Keratinocyte (primary cell): ENCODE results near the gene KCNH8. TPM values are rescaled to one million over a fixed set of nuclear protein-coding genes. Genes with fewer than 3 reads are reported as not detected.

ENCODE experiments used
- DNase-seq: peaks from one replicate; pipeline ENCODE4 v3.0.0-alpha.2; 2011; ENCODE audit warnings: low read depth, missing footprints, low spot score
- FAIRE-seq: peaks from 2 replicates; lab custom pipeline; 2011; peaks lifted over from hg19 to GRCh38; lab: Jason Lieb, UNC
- H2AFZ ChIP-seq: 2 replicates; pipeline ENCODE4 v1.6.0; 2012; ENCODE audit warnings: low read length, control low read depth, inconsistent platforms; ENCODE audit not compliant: control insufficient read depth
- H3K27ac ChIP-seq: 2 replicates; pipeline ENCODE4 v1.5.1; 2011; ENCODE audit warnings: low read length; ENCODE audit not compliant: control insufficient read depth, insufficient read depth
- H3K27me3 ChIP-seq: 3 replicates; pipeline ENCODE4 v1.6.0; 2011; ENCODE audit warnings: low read length; ENCODE audit not compliant: control insufficient read depth, insufficient read depth; ENCODE audit errors: extremely low read depth
- H3K36me3 ChIP-seq, 2 experiments: 2 replicates in 1 of 2; 3 replicates in 1 of 2; pipeline ENCODE4 v1.5.1; 2011; ENCODE audit warnings: low read length in 2 of 2, mild to moderate bottlenecking in 1 of 2; ENCODE audit not compliant: control insufficient read depth in 2 of 2, insufficient read depth in 2 of 2; ENCODE audit errors: extremely low read depth in 1 of 2
- H3K4me1 ChIP-seq: 3 replicates; pipeline ENCODE4 v1.5.1; 2011; ENCODE audit warnings: low read length; ENCODE audit not compliant: control insufficient read depth, insufficient read depth; ENCODE audit errors: extremely low read depth
- H3K4me2 ChIP-seq: 3 replicates; pipeline ENCODE4 v1.6.0; 2011; ENCODE audit warnings: low read depth, low read length; ENCODE audit not compliant: control insufficient read depth, insufficient read depth; ENCODE audit errors: extremely low read depth
- H3K4me3 ChIP-seq, 3 experiments: fragments of 200-600 bp in 1 of 3; sonication (generic) in 1 of 3; 2 replicates in 2 of 3; 3 replicates in 1 of 3; pipeline ENCODE4 v1.5.1; 2011 to 2016; ENCODE audit warnings: low read length in 3 of 3, mild to moderate bottlenecking in 3 of 3, control low read depth in 2 of 3, inconsistent platforms in 1 of 3, low read depth in 1 of 3, mixed read lengths in 1 of 3, mixed run types in 1 of 3, moderate library complexity in 1 of 3; ENCODE audit not compliant: control insufficient read depth in 2 of 3, insufficient read depth in 2 of 3; ENCODE audit errors: extremely low read depth in 1 of 3
- H3K79me2 ChIP-seq: 2 replicates; pipeline ENCODE4 v1.6.0; 2012; ENCODE audit warnings: low read length; ENCODE audit not compliant: control insufficient read depth, insufficient read depth
- H3K9ac ChIP-seq: 3 replicates; pipeline ENCODE4 v1.6.0; 2011; ENCODE audit warnings: low read length; ENCODE audit not compliant: control insufficient read depth, insufficient read depth; ENCODE audit errors: extremely low read depth
- H3K9me1 ChIP-seq: 3 replicates; pipeline ENCODE4 v1.6.0; 2011; ENCODE audit warnings: low read length; ENCODE audit not compliant: control insufficient read depth, insufficient read depth; ENCODE audit errors: extremely low read depth
- H3K9me3 ChIP-seq: 2 replicates; pipeline ENCODE4 v1.5.1; 2012; ENCODE audit warnings: low read depth, low read length; ENCODE audit not compliant: control insufficient read depth
- H4K20me1 ChIP-seq: 3 replicates; pipeline ENCODE4 v1.6.0; 2011; ENCODE audit warnings: low read length; ENCODE audit not compliant: control insufficient read depth, insufficient read depth; ENCODE audit errors: extremely low read depth
- EZH2 ChIP-seq: IDR thresholded peaks from one replicate; pipeline ENCODE4 v1.6.1; 2012; ENCODE audit warnings: inconsistent platforms, mild to moderate bottlenecking, low read length, moderate library complexity
- dilution Hi-C: fragments of 300-500 bp; cut with MboI; formaldehyde crosslinking; loops from one replicate; pipeline ENCODE4 v1.7.0; 2020; ENCODE audit warnings: low sequenced_read_pairs; ENCODE audit not compliant: extremely low pct_ligation_motif_present
- polyA plus RNA-seq, 5 experiments: library from polyadenylated mRNA; depleted of rRNA in 3 of 5; stranded (reverse) in 3 of 5; stranded (forward) in 1 of 5; unstranded in 1 of 5; fragments of >200 nt; gene quantifications; 1 replicate in 1 of 5; 2 replicates in 3 of 5; 3 replicates in 1 of 5; pipeline versions ENCODE4 v1.2.1 to v1.2.3, GENCODE V29; 2011 to 2012; ENCODE audit warnings: missing spikeins in 2 of 5, low read depth in 1 of 5, low replicate concordance in 1 of 5
- TF ChIP-seq, protein P1 (sequence below), 3 experiments: IDR thresholded peaks in 1 of 3; conservative IDR thresholded peaks in 1 of 3; optimal IDR thresholded peaks in 1 of 3; 2 replicates in 2 of 3; 3 replicates in 1 of 3; pipeline versions ENCODE3 to v1.5.1; 2011; ENCODE audit warnings: low read length in 3 of 3, mild to moderate bottlenecking in 3 of 3, moderate library complexity in 2 of 3, control low read depth in 1 of 3, inconsistent platforms in 1 of 3; ENCODE audit not compliant: insufficient read depth in 2 of 3; ENCODE audit errors: extremely low read depth in 1 of 3

Gene KCNH8
- polyA plus RNA-seq, 1 donor (not counting 4 experiments of a cell fraction or from before 2014, with no cell fraction given) = not detected

DNA sequence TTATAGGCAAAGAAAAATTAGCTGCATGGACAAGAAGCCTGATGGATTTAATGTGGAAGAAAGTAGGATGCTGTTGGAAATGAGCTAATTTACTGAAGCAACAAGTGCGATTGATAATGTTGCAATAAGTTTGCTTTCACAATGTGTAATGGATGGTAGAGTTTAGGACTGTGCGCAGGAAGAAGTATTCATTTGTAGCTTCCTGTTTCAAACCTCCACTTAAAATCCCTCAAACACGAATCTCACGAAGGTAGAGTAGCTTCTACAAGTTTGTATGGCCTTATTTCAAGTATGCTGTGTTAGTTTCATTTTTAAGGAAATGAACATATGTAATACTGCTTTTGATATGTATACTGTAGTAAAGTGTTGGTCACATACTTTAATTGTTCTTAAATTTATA lies 42.3 kb downstream of the KCNH8 start:
- Histone ChIP-seq H3K4me2 (no peak overlapping the region), H3K4me3 (no peak overlapping the region), H2AFZ (no peak overlapping the region), H4K20me1 (no peaks in the 10 kb centered on the region), H3K79me2 (no peaks in the 10 kb centered on the region), H3K9me3 (no peaks in the 10 kb centered on the region), H3K27ac (no peak overlapping the region), H3K4me1 (no peaks in the 10 kb centered on the region), H3K9ac (no peak overlapping the region), H3K9me1 (no peaks in the 10 kb centered on the region), H3K27me3 (no peaks in the 10 kb centered on the region), H3K36me3 (no peaks in the 10 kb centered on the region)
- dilution Hi-C loops = no loop called here
- no peak for FAIRE-seq
- DNase-seq = no peak
- TF ChIP-seq, protein P1, sequence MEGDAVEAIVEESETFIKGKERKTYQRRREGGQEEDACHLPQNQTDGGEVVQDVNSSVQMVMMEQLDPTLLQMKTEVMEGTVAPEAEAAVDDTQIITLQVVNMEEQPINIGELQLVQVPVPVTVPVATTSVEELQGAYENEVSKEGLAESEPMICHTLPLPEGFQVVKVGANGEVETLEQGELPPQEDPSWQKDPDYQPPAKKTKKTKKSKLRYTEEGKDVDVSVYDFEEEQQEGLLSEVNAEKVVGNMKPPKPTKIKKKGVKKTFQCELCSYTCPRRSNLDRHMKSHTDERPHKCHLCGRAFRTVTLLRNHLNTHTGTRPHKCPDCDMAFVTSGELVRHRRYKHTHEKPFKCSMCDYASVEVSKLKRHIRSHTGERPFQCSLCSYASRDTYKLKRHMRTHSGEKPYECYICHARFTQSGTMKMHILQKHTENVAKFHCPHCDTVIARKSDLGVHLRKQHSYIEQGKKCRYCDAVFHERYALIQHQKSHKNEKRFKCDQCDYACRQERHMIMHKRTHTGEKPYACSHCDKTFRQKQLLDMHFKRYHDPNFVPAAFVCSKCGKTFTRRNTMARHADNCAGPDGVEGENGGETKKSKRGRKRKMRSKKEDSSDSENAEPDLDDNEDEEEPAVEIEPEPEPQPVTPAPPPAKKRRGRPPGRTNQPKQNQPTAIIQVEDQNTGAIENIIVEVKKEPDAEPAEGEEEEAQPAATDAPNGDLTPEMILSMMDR (optimal IDR thresholded peaks at IDR 0.05 in 1 of 3, IDR thresholded peaks at IDR 0.05 in 1 of 3, conservative IDR thresholded peaks at IDR 0.05 in 1 of 3; ENCODE audit: extremely low read depth in 1 of 3, insufficient read depth in 2 of 3, low read length in 3 of 3) = no peak
- TF ChIP-seq EZH2 = no peak

DNA sequence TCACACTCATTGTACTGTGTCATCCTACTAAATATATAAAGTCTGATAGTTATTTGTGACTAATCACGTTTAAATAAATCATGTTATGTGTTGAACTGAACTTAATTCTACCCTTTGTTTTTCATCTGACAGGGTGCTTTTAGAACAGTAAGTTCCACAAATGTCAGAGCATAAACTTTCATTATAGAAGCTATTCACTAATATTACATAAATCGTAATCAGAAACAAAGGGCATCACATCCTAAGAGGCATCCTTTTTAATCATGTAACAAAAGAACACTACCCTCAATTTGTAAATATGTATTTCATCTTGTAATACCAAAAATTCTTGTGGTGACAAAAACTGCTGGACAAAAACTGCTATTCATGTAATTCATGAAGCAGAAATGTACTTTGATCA lies 50.8 kb downstream of the KCNH8 start:
- H3K27ac ChIP-seq = no peak overlapping the region
- no peaks in the 10 kb centered on the region for H3K79me2 ChIP-seq
- H2AFZ ChIP-seq = no peak overlapping the region
- no peaks in the 10 kb centered on the region for H3K27me3 ChIP-seq
- H3K4me2 ChIP-seq = no peak overlapping the region
- no peak overlapping the region for H3K9ac ChIP-seq
- no peaks in the 10 kb centered on the region for H3K9me1 ChIP-seq
- TF ChIP-seq EZH2 = no peak
- TF ChIP-seq, protein P1 (optimal IDR thresholded peaks at IDR 0.05 in 1 of 3, IDR thresholded peaks at IDR 0.05 in 1 of 3, conservative IDR thresholded peaks at IDR 0.05 in 1 of 3; ENCODE audit: extremely low read depth in 1 of 3, insufficient read depth in 2 of 3, low read length in 3 of 3) = no peak
- H3K36me3 ChIP-seq = no peaks in the 10 kb centered on the region
- H4K20me1 ChIP-seq = no peaks in the 10 kb centered on the region
- no peaks in the 10 kb centered on the region for H3K4me1 ChIP-seq
- dilution Hi-C loops = no loop called here
- H3K4me3 ChIP-seq = no peak overlapping the region
- no peaks in the 10 kb centered on the region for H3K9me3 ChIP-seq
- no peak for FAIRE-seq
- no peak for DNase-seq
